GM19372 (cell line): ENCODE data around the gene DCAF10.
"Not testable (repeated sequence)": the region's sequence is repeated elsewhere in the genome, so short reads cannot be mapped to it uniquely, and the experiment has no call there.

ENCODE experiments used
- ATAC-seq: cut with Tn5 transposase; IDR thresholded peaks from one replicate; pipeline ENCODE4 v1.9.1; 2021; ENCODE audit warnings: mild to moderate bottlenecking, low read depth, moderate library complexity; ENCODE audit not compliant: unreplicated experiment

The DCAF10 gene

GRCh38 chr9:37800631-37801286 lies at the start of gene DCAF10:
Gene DCAF10 (plus strand): TSS chr9:37800797. CDS start chr9:37800867, 70 bp downstream.
- ATAC-seq, result peak; percentile 71

GRCh38 chr9:37751186-37751585 lies 49.4 kb upstream of the DCAF10 start:
- no peak for ATAC-seq

- ATAC-seq, result not testable (repeated sequence)
Measured at GRCh38 chr9:37751704-37752103, 48.9 kb upstream of the DCAF10 start.

GRCh38 chr9:37752112-37752511 lies 48.5 kb upstream of the DCAF10 start:
- ATAC-seq, result not testable (repeated sequence)

- ATAC-seq, result no peak
Measured at GRCh38 chr9:37752642-37753488, 47.7 kb upstream of the DCAF10 start.

GRCh38 chr9:37753489-37754190 lies 47.0 kb upstream of the DCAF10 start, which contains the start of gene TRMT10B:
Gene TRMT10B (plus strand): TSS chr9:37753805. CDS start chr9:37761932, 8,127 bp downstream.
- peak; percentile 88 for ATAC-seq

- no peak for ATAC-seq
Measured at GRCh38 chr9:37758747-37759146, 41.9 kb upstream of the DCAF10 start.

- no peak for ATAC-seq
Measured at GRCh38 chr9:37760416-37761161, 40.0 kb upstream of the DCAF10 start.

- no peak for ATAC-seq
Measured at GRCh38 chr9:37761511-37761910, 39.1 kb upstream of the DCAF10 start.

- not testable (repeated sequence) for ATAC-seq
Measured at GRCh38 chr9:37765263-37765662, 35.3 kb upstream of the DCAF10 start.

GRCh38 chr9:37769306-37769705 lies 31.3 kb upstream of the DCAF10 start:
- no peak for ATAC-seq

GRCh38 chr9:37769995-37770394 lies 30.6 kb upstream of the DCAF10 start:
- ATAC-seq, result no peak

- no peak for ATAC-seq
Measured at GRCh38 chr9:37775216-37775919, 25.2 kb upstream of the DCAF10 start.

GRCh38 chr9:37776328-37776727 lies 24.3 kb upstream of the DCAF10 start:
- ATAC-seq, result no peak

- ATAC-seq, result no peak
Measured at GRCh38 chr9:37778534-37778933, 22.1 kb upstream of the DCAF10 start.

- ATAC-seq, result no peak
Measured at GRCh38 chr9:37784291-37784615, 16.3 kb upstream of the DCAF10 start.

GRCh38 chr9:37784616-37785483 lies 15.7 kb upstream of the DCAF10 start, which contains the start of gene EXOSC3:
Gene EXOSC3 (minus strand): TSS chr9:37785064. CDS start chr9:37785044, 20 bp downstream.
- peak; percentile 88 for ATAC-seq

- no peak for ATAC-seq
Measured at GRCh38 chr9:37787059-37787458, 13.5 kb upstream of the DCAF10 start.

GRCh38 chr9:37788332-37788731 lies 12.3 kb upstream of the DCAF10 start:
- ATAC-seq, result no peak
